Thyroid gland (tissue), 4 donors: ENCODE data around the gene HAUS1. TPM values are rescaled to one million over a fixed set of nuclear protein-coding genes. Genes with fewer than 3 reads are reported as not detected.
"Not testable (repeated sequence)": the region's sequence is repeated elsewhere in the genome, so short reads cannot be mapped to it uniquely, and the experiment has no call there.

Source experiments
- DNase-seq, 2 donors: peaks; one replicate each; pipeline ENCODE4 v3.0.0-alpha.2; 2019
- H3K27ac ChIP-seq, 3 donors: fragments of 200-600 bp; sonication (generic); 1 replicate in 2 of 3; 2 replicates in 1 of 3; pipeline ENCODE4 v1.5.1; 2016 to 2019; ENCODE audit warnings: mild to moderate bottlenecking in 1 of 3, moderate library complexity in 1 of 3
- H3K27me3 ChIP-seq: fragments of 200-600 bp; sonication (generic); one replicate; pipeline ENCODE4 v1.5.1; 2019
- H3K36me3 ChIP-seq, 2 donors: fragments of 200-600 bp; sonication (generic); one replicate each; pipeline ENCODE4 v1.5.1; 2016 to 2019
- H3K4me1 ChIP-seq, 2 donors: fragments of 200-600 bp; sonication (generic); one replicate each; pipeline ENCODE4 v1.5.1; 2017 to 2019
- H3K4me3 ChIP-seq, 3 donors: fragments of 200-600 bp; sonication (generic); replicated peaks in 1 of 3; 1 replicate in 2 of 3; 2 replicates in 1 of 3; pipeline ENCODE4 v1.5.1; 2016; ENCODE audit warnings: mild to moderate bottlenecking in 1 of 3
- H3K9me3 ChIP-seq: fragments of 200-600 bp; sonication (generic); one replicate; pipeline ENCODE4 v1.5.1; 2017
- POLR2A ChIP-seq, 2 donors: fragments of 450-650 bp; IDR thresholded peaks; one replicate each; pipeline ENCODE4 v1.6.1; 2017; ENCODE audit warnings: antibody characterized with exemption in 2 of 2, mild to moderate bottlenecking in 2 of 2, moderate library complexity in 1 of 2
- WGBS, 2 donors: methylation state at CpG; one replicate each; pipeline ENCODE4 v1.1.5; 2017; 5-methylcytosine and 5-hydroxymethylcytosine counted together
- intact Hi-C: fragments of 100-400 bp; cut with DNase I; formaldehyde crosslinking; loops from one replicate; pipeline ENCODE4 v1.15.1; 2023
- total RNA-seq, 4 donors: library from RNA; depleted of rRNA; stranded (reverse); fragments of >200 nt; gene quantifications; one replicate each; pipeline ENCODE4 v1.2.3, GENCODE V29; 2016
- TF ChIP-seq, protein P1 (sequence below), 6 experiments: fragments of 200-600 bp in 3 of 6; fragments of 450-650 bp in 3 of 6; sonication (generic) in 3 of 6; IDR thresholded peaks; one replicate each; pipeline ENCODE4 v1.5.1; 2016 to 2019; ENCODE audit warnings: antibody characterized with exemption in 6 of 6, mild to moderate bottlenecking in 2 of 6, inconsistent platforms in 1 of 6, moderate library complexity in 1 of 6

Gene HAUS1
- total RNA-seq, 4 donors from 2014 or later: 15.6 to 32.2 (median 20.0) TPM

DNA sequence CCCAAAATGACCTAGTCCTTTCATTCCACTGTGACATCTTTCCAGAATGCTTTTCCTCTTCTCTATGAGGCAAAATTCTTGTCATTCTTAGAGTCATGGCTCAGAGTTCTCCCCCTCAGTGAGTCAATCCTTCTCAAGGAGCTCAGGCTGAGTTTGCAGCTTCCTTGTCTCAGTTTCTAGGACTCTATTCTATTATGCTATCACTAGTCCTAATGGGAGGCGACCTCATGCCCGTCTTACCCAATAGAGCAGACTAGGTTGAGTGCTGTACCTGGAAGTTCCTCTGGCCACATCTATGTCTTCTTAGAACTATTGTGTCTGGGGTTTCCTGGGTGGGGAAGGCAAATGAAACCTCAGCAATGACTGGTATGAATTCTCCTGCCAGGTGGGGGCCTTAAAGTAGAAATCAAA is 51.5 kb downstream of the HAUS1 start:
- Histone ChIP-seq H3K4me1 (peaks cover 25 to 52% of the 10 kb centered on the region in 2 donors), H3K4me3 (no peak overlapping the region), H3K9me3 (no peaks in the 10 kb centered on the region), H3K27me3 (no peaks in the 10 kb centered on the region), H3K36me3 (no peaks in the 10 kb centered on the region), H3K27ac (peak overlapping the region in 2 of 3 donors; percentile 40 to 53)
- TF ChIP-seq, protein P1, sequence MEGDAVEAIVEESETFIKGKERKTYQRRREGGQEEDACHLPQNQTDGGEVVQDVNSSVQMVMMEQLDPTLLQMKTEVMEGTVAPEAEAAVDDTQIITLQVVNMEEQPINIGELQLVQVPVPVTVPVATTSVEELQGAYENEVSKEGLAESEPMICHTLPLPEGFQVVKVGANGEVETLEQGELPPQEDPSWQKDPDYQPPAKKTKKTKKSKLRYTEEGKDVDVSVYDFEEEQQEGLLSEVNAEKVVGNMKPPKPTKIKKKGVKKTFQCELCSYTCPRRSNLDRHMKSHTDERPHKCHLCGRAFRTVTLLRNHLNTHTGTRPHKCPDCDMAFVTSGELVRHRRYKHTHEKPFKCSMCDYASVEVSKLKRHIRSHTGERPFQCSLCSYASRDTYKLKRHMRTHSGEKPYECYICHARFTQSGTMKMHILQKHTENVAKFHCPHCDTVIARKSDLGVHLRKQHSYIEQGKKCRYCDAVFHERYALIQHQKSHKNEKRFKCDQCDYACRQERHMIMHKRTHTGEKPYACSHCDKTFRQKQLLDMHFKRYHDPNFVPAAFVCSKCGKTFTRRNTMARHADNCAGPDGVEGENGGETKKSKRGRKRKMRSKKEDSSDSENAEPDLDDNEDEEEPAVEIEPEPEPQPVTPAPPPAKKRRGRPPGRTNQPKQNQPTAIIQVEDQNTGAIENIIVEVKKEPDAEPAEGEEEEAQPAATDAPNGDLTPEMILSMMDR (IDR thresholded peaks at IDR 0.05): no peak
- TF ChIP-seq POLR2A (IDR thresholded peaks at IDR 0.05): no peak
- intact Hi-C loops: no loop called here
- 81 to 85% methylated on average over 2 of the region's 2 CpGs for WGBS, 2 donors
- DNase-seq: no peak

DNA sequence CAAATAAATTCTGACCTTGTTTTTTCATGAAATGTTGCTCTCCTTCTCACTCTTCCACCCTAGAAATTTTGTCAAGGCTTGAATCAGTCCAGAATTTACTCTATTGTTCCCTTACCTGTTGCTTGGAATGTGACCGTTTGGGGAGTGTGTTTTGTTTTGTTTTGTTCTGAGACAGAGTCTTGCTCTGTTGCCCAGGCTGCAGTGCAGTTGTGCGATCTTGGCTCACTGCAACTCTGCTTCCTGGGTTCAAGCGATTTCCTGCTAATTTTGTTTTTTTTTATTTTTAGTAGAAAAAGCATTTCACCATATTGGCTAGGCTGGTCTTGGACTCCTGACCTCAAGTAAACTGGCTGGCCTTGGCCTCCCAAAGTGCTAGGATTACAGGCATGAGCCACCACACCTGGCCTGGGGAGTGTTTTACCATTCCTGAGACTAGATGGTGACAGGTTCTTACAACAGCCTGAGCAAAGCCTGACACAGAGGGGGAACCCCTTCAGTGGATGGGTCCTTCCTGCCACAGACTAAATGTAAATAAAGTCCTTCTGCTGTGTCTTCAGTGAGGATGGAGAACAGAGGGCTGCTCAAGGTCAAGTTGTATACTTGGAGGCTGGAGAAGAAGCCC is 52.0 kb downstream of the HAUS1 start:
- peak in 1 of 2 donors; percentile 26 for DNase-seq
- H3K27me3 ChIP-seq: no peaks in the 10 kb centered on the region

DNA sequence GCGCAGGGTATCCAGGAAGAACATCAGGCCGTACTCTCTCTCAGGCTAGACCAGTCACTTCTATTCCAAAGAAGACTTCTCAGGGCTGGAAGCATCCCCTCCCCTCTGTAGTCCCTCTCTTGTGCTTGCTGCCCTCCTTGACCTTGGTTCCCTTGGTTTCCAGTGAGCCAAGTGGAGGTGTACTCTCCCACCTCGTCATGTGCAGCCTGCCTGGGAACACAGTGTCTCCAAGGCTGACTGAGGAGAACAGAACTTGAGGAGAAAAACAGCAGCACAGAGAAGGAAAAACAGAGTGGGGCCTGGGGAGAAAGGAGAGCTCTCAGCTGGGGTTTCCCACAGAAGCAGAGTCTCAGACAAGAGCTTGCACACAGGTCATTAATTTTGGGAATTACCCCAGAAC is 52.7 kb downstream of the HAUS1 start:
- intact Hi-C loops: no loop called here
- H3K27ac ChIP-seq: peak overlapping the region in 2 of 3 donors; percentile 8 to 53
- TF ChIP-seq, protein P1 (IDR thresholded peaks at IDR 0.05): no peak
- no peak for TF ChIP-seq POLR2A (IDR thresholded peaks at IDR 0.05)
- WGBS, 2 donors: 70 to 73% methylated on average over 3 of the region's 3 CpGs
- H3K27me3 ChIP-seq: no peaks in the 10 kb centered on the region
- H3K4me1 ChIP-seq: peaks cover 23 to 53% of the 10 kb centered on the region in 2 donors
- DNase-seq: peak; percentile 83 to 88
- no peaks in the 10 kb centered on the region for H3K36me3 ChIP-seq
- H3K4me3 ChIP-seq: no peak overlapping the region
- no peaks in the 10 kb centered on the region for H3K9me3 ChIP-seq

More for the DNA sequence above, 52.0 kb downstream of the HAUS1 start:
- intact Hi-C loops: no loop called here
- H3K36me3 ChIP-seq: no peaks in the 10 kb centered on the region
- 47 to 50% methylated on average over 3 of the region's 3 CpGs for WGBS, 2 donors
- TF ChIP-seq POLR2A (IDR thresholded peaks at IDR 0.05): no peak
- TF ChIP-seq, protein P1 (IDR thresholded peaks at IDR 0.05): no peak
- H3K9me3 ChIP-seq: no peaks in the 10 kb centered on the region
- peaks cover 25 to 53% of the 10 kb centered on the region in 2 donors for H3K4me1 ChIP-seq
- no peak overlapping the region for H3K4me3 ChIP-seq
- H3K27ac ChIP-seq: peak overlapping the region; percentile 8 to 53 (median 40)

DNA sequence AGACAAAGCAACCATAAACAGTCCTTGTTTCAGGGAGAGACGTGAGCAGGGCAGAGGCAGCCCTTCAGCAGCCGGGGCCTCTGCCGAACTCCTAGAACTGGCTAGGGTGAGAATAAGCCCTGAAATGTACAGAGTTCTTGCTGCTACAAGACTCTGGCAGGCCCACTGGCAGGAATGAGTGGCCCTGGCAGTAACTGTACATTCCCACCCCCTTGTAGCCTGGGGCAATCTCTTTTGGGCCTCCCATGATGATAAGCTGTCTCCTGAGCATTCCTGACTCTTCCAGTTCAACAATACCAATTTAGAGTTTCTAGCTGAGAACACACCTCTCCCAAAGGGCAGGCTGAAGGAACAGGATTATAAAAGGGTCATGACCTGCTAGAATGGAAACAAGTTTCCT is 54.3 kb downstream of the HAUS1 start:
- Histone ChIP-seq H3K27ac (no peak overlapping the region), H3K4me1 (peaks cover 12 to 37% of the 10 kb centered on the region in 2 donors), H3K36me3 (no peaks in the 10 kb centered on the region), H3K9me3 (no peaks in the 10 kb centered on the region), H3K4me3 (no peak overlapping the region), H3K27me3 (no peaks in the 10 kb centered on the region)
- no peak for DNase-seq
- intact Hi-C loops: no loop called here
- 83 to 85% methylated on average over 3 of the region's 3 CpGs for WGBS, 2 donors
- TF ChIP-seq, protein P1 (IDR thresholded peaks at IDR 0.05): no peak
- TF ChIP-seq POLR2A (IDR thresholded peaks at IDR 0.05): no peak

DNA sequence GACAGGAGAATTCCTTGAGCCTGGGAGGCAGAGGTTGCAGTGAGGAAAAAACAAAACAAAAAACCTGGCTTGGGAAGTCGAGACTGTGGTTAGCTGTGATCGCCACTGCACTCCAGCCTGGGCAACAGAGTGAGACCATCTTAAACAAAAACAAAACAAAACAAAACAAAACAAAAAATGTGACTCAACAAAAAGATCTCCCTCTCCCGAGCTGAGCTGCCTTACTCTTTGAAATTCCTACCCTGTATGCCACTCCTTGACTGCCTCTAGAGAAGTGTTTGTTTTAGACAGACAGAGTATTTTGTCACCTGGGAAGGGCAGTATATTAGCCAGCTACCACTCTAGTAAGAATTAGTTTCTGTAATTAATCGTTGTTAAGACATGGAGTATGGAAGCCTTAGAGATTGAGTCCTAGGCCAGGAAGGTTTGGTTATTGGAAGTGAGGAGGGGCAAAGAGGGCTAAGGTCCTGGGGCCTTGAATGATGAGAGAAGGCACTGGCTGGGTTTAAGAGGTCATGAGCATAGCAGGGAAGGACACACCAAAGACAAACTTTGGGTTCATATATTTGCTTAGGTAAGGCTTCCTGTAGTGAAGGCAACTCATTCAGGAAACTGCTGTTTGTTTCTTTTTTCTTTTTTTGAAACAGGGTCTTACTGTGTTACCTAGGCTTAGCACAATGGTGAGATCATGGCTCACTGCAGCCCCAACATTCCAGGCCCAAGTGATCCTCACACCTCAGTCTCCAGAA is 56.0 kb downstream of the HAUS1 start:
- Histone ChIP-seq H3K27ac (peak overlapping the region in 2 of 3 donors; percentile 34 to 45), H3K27me3 (no peaks in the 10 kb centered on the region), H3K4me3 (no peak overlapping the region), H3K4me1 (peaks cover 12 to 33% of the 10 kb centered on the region in 2 donors), H3K9me3 (no peaks in the 10 kb centered on the region), H3K36me3 (no peaks in the 10 kb centered on the region)
- WGBS, 2 donors: 49 to 56% methylated on average over 4 of the region's 4 CpGs
- TF ChIP-seq POLR2A (IDR thresholded peaks at IDR 0.05): no peak
- TF ChIP-seq, protein P1 (IDR thresholded peaks at IDR 0.05): no peak
- peak; percentile 40 to 50 for DNase-seq
- intact Hi-C loops: loop anchor here (10.0 kb wide), 2 partner anchors 115 to 325 kb away; no protein-coding TSS in a partner anchor

DNA sequence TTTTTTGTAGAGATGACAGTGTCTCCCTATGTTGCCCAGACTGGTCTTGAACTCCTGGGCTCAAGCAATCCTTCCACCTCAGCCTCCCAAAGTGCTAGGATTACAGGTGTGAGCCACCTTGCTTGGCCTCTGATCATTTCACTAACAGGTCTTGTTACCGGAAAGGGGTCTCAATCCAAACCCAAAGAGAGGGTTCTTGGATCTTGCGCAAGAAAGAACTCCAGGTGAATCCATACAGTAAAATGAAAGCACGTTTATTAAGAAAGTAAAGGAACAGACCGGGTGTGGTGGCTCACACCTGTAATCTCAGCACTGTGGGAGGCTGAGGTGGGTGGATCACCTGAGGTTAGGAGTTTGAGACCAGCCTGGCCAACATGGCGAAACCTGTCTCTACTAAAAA is 56.7 kb downstream of the HAUS1 start:
- 98% methylated on average over 5 of the region's 5 CpGs for WGBS, 2 donors
- H3K4me3 ChIP-seq, DNase-seq, H3K9me3 ChIP-seq, H3K27ac ChIP-seq, H3K36me3 ChIP-seq, H3K27me3 ChIP-seq: not testable (repeated sequence)
- intact Hi-C loops: loop anchor here (10.0 kb wide), 2 partner anchors 114 to 324 kb away; no protein-coding TSS in a partner anchor
- H3K4me1 ChIP-seq: peaks cover 7 to 28% of the 10 kb centered on the region in 2 donors
